Suppressor macrophage (primary cell): ENCODE data around the gene KRTAP5-11.
"Not testable (repeated sequence)": the region's sequence is repeated elsewhere in the genome, so short reads cannot be mapped to it uniquely, and the experiment has no call there.

Experiments used
- DNase-seq, 4 experiments: peaks; one replicate each; pipeline ENCODE4 v3.0.0-alpha.2; 2020 to 2022

KRTAP5-11 gene

GRCh38 chr11:71580057-71581003, 2.3 kb downstream of the KRTAP5-11 start:
- DNase-seq, result peak; percentile 27 to 68 (median 52)

GRCh38 chr11:71579513-71579912, 3.2 kb downstream of the KRTAP5-11 start:
- not testable (repeated sequence) for DNase-seq

- DNase-seq, result no peak
Measured at GRCh38 chr11:71577469-71578004, 5.1 kb downstream of the KRTAP5-11 start.

GRCh38 chr11:71576688-71577465, 5.8 kb downstream of the KRTAP5-11 start:
- DNase-seq, result not testable (repeated sequence)

GRCh38 chr11:71575723-71576424, 6.8 kb downstream of the KRTAP5-11 start:
- DNase-seq, result no peak

- no peak for DNase-seq
Measured at GRCh38 chr11:71574418-71574817, 8.3 kb downstream of the KRTAP5-11 start.

- DNase-seq, result no peak
Measured at GRCh38 chr11:71572811-71573210, 9.9 kb downstream of the KRTAP5-11 start.

GRCh38 chr11:71571101-71571850, 11.4 kb downstream of the KRTAP5-11 start:
- not testable (repeated sequence) for DNase-seq

- peak in 2 of 4 experiments; percentile 16 to 33 for DNase-seq
Measured at GRCh38 chr11:71568704-71569349, 13.8 kb downstream of the KRTAP5-11 start.

- DNase-seq, result not testable (repeated sequence)
Measured at GRCh38 chr11:71567633-71568032, 15.0 kb downstream of the KRTAP5-11 start.

GRCh38 chr11:71566626-71567599, 15.8 kb downstream of the KRTAP5-11 start:
- DNase-seq, result not testable (repeated sequence)

GRCh38 chr11:71566081-71566620, 16.5 kb downstream of the KRTAP5-11 start:
- no peak for DNase-seq

- DNase-seq, result no peak
Measured at GRCh38 chr11:71565263-71565662, 17.4 kb downstream of the KRTAP5-11 start, which contains the start of gene KRTAP5-10. Gene KRTAP5-10, plus strand, starts transcription at chr11:71565563. Its CDS starts 25 bp downstream, at chr11:71565588.

GRCh38 chr11:71564430-71564829, 18.2 kb downstream of the KRTAP5-11 start:
- no peak for DNase-seq

GRCh38 chr11:71563406-71563805, 19.3 kb downstream of the KRTAP5-11 start:
- DNase-seq, result peak; percentile 75 to 89 (median 79)

GRCh38 chr11:71562120-71562519, 20.6 kb downstream of the KRTAP5-11 start:
- no peak for DNase-seq

GRCh38 chr11:71558996-71559395, 23.7 kb downstream of the KRTAP5-11 start:
- DNase-seq, result no peak

GRCh38 chr11:71557257-71557656, 25.4 kb downstream of the KRTAP5-11 start:
- no peak for DNase-seq

- no peak for DNase-seq
Measured at GRCh38 chr11:71556018-71556417, 26.7 kb downstream of the KRTAP5-11 start.
